Stomach smooth muscle (tissue), 2 donors: ENCODE measurements around the gene TMEM51.

ENCODE experiments used
- H3K27ac ChIP-seq: one replicate; pipeline ENCODE4 v1.7.0; 2013; ENCODE audit warnings: mild to moderate bottlenecking, low read length, inconsistent platforms
- H3K27me3 ChIP-seq, 2 donors: one replicate each; pipeline ENCODE4 v1.7.0; 2013; ENCODE audit warnings: low read length in 2 of 2; ENCODE audit not compliant: insufficient read depth in 2 of 2, control insufficient read depth in 1 of 2
- H3K36me3 ChIP-seq, 2 donors: one replicate each; pipeline ENCODE4 v1.7.0; 2013; ENCODE audit warnings: low read length in 2 of 2; ENCODE audit not compliant: control insufficient read depth in 2 of 2, insufficient read depth in 2 of 2
- H3K4me1 ChIP-seq: one replicate; pipeline ENCODE4 v1.7.0; 2013; ENCODE audit warnings: low read length; ENCODE audit not compliant: control insufficient read depth, insufficient read depth
- H3K4me3 ChIP-seq, 2 donors: one replicate each; pipeline ENCODE4 v1.7.0; 2013; ENCODE audit warnings: low read length in 2 of 2
- H3K9ac ChIP-seq, 2 donors: one replicate each; pipeline ENCODE4 v1.7.0; 2013; ENCODE audit warnings: low read length in 2 of 2, mild to moderate bottlenecking in 1 of 2
- H3K9me3 ChIP-seq, 2 donors: one replicate each; pipeline ENCODE4 v1.7.0; 2013; ENCODE audit warnings: low read length in 2 of 2; ENCODE audit not compliant: control insufficient read depth in 2 of 2
- donor health status: healthy.
- donor health status: Pancreatic carcinoma.

The TMEM51 gene

DNA sequence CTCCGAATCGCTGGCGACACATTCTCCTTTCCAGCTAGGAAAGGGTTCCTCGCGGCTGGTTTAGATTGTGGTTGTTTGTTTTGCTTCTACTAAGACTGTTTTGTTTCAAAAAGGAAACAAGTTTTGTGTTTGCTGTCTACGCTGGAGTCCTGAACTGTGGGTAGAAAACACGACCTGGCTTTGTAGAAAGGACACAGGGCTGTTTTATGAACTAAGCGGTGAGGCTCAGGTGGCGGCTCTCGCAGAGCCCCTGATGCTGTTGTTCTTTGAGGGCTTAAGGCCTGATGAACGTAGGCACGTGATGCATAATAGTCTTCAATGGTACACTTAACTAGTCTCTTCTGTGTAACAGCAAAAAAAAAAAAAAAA, 66.5 kb downstream of the TMEM51 start:
- Histone ChIP-seq H3K9me3 (no peaks in the 10 kb centered on the region), H3K27ac (no peak overlapping the region), H3K4me3 (no peak overlapping the region), H3K9ac (no peak overlapping the region), H3K27me3 (no peaks in the 10 kb centered on the region), H3K4me1 (peaks cover 20% of the 10 kb centered on the region), H3K36me3 (peaks cover 7 to 17% of the 10 kb centered on the region in 2 donors)

DNA sequence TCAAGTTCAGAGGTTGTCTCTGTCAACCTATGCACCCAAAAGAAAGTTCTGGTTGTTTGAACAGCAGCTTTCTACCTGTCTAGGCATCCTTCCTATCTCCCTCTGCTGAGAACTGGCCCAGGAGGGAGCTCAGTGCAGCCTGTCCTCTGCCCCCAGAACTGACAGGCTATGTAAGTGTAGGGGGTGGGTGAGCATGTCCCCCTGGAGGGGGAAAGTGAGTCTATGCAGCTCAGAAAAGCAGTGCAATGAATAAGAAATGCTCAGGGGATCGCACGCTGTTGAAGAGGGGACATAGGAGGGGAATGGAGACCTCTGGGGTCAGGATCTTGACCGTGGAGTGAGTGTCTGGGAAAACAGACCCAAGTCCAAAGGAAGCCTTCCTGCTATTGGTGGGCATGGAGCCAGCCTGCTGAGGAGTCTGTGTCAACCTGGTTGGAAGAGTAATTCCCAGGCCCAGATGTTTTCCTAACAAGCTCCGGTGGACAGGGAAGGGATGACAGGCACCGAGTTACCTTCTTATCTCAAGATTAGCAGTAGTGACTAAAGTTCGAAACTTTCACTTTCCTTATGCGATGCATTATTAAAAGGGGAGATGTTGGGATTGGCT, 67.4 kb downstream of the TMEM51 start:
- no peak overlapping the region for H3K9ac ChIP-seq
- no peaks in the 10 kb centered on the region for H3K27me3 ChIP-seq
- no peak overlapping the region for H3K4me3 ChIP-seq
- no peak overlapping the region for H3K27ac ChIP-seq
- peaks cover 13% of the 10 kb centered on the region for H3K4me1 ChIP-seq
- peaks cover 7 to 17% of the 10 kb centered on the region in 2 donors for H3K36me3 ChIP-seq
- H3K9me3 ChIP-seq: no peaks in the 10 kb centered on the region

- Histone ChIP-seq H3K27me3 (no peaks in the 10 kb centered on the region), H3K36me3 (peaks cover 7 to 17% of the 10 kb centered on the region in 2 donors), H3K9ac (no peak overlapping the region), H3K9me3 (no peaks in the 10 kb centered on the region), H3K27ac (no peak overlapping the region), H3K4me1 (peaks cover 15% of the 10 kb centered on the region), H3K4me3 (no peak overlapping the region)
Measured at GRCh38 chr1:15222653-15223303, 69.2 kb downstream of the TMEM51 start.

DNA sequence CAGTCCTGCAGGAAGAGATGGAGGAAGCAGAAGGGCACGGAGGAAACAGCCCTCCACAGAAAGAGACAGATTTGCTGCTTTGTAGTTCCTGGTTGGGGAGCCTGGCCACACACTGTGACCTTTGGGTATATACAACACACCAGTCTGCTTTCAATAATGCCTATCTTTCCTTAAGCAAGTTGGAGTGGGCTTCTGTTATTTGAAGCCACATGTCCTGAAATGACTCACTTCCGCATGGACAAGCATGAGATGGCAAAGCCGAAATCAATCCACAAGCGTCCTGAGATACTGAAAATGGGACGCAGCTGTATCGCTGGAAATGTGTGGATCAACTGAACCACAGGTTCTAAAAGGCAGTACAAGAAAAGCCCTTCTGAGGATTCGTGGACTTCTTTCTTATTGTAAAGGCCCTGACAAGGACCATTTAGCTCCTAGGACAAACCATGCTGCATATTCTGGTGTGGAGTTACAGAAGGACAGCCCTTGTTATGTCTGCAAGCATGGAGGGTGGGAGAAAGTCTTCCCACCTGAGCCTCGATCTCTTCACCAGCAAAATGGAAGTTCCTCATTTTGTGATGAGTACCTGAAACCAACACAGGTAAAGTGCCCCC, 70.8 kb downstream of the TMEM51 start:
- Histone ChIP-seq H3K27me3 (no peaks in the 10 kb centered on the region), H3K27ac (no peak overlapping the region), H3K9ac (no peak overlapping the region)

GRCh38 chr1:15224974-15225373, 71.4 kb downstream of the TMEM51 start:
- Histone ChIP-seq H3K36me3 (peaks cover 1 to 10% of the 10 kb centered on the region in 2 donors), H3K4me1 (peaks cover 10% of the 10 kb centered on the region), H3K27ac (no peak overlapping the region), H3K4me3 (no peak overlapping the region), H3K9ac (no peak overlapping the region), H3K9me3 (no peaks in the 10 kb centered on the region), H3K27me3 (no peaks in the 10 kb centered on the region)

More for the DNA sequence above, 70.8 kb downstream of the TMEM51 start:
- Histone ChIP-seq H3K36me3 (peaks cover 4 to 16% of the 10 kb centered on the region in 2 donors), H3K4me3 (no peak overlapping the region), H3K9me3 (no peaks in the 10 kb centered on the region), H3K4me1 (peaks cover 12% of the 10 kb centered on the region)

- H3K9ac ChIP-seq: no peak overlapping the region
- H3K27me3 ChIP-seq: no peaks in the 10 kb centered on the region
- H3K4me1 ChIP-seq: peaks cover 10% of the 10 kb centered on the region
- H3K4me3 ChIP-seq: no peak overlapping the region
- H3K27ac ChIP-seq: no peak overlapping the region
- H3K9me3 ChIP-seq: no peaks in the 10 kb centered on the region
- H3K36me3 ChIP-seq: peaks cover 0 to 8% of the 10 kb centered on the region in 2 donors
Measured at GRCh38 chr1:15225461-15225860, 71.9 kb downstream of the TMEM51 start.

- H3K4me3 ChIP-seq: no peak overlapping the region
- no peak overlapping the region for H3K9ac ChIP-seq
- H3K4me1 ChIP-seq: peaks cover 4% of the 10 kb centered on the region
- no peak overlapping the region for H3K27ac ChIP-seq
- peaks cover 0 to 3% of the 10 kb centered on the region in 2 donors for H3K36me3 ChIP-seq
- H3K9me3 ChIP-seq: no peaks in the 10 kb centered on the region
- no peaks in the 10 kb centered on the region for H3K27me3 ChIP-seq
Measured at GRCh38 chr1:15226388-15227255, 73.1 kb downstream of the TMEM51 start.

- no peak overlapping the region for H3K9ac ChIP-seq
Measured at GRCh38 chr1:15229707-15230131, 76.2 kb downstream of the TMEM51 start.

DNA sequence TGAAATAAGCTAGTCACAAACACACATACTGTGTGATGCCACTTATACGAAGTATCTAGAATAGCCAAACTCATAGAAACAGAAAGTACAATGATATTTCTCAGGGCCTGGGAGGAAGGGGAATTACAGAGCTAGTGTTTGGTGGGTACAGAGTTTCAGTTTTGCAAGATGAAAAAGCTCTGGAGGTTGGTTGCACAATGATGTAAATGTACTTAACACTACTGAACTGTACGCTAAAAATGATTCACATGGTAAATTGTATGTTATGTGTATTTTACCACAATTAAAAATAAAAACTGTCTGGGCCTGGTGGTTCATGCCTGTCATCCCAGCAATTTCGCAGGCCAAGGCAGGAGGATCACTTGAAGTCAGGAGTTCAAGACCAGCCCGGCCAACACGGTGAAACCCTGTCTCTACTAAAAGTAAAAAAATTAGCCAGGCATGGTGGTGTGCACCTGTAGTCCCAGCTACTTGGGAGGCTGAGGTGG, 78.2 kb downstream of the TMEM51 start:
- Histone ChIP-seq H3K4me1 (peaks cover 2% of the 10 kb centered on the region), H3K27me3 (no peaks in the 10 kb centered on the region), H3K27ac (no peak overlapping the region), H3K9ac (no peak overlapping the region), H3K4me3 (no peak overlapping the region), H3K36me3 (no peaks in the 10 kb centered on the region), H3K9me3 (no peaks in the 10 kb centered on the region)

More at GRCh38 chr1:15229707-15230131, 76.2 kb downstream of the TMEM51 start:
- Histone ChIP-seq H3K36me3 (no peaks in the 10 kb centered on the region), H3K4me1 (peaks cover 2% of the 10 kb centered on the region), H3K9me3 (no peaks in the 10 kb centered on the region), H3K4me3 (no peak overlapping the region), H3K27ac (no peak overlapping the region), H3K27me3 (no peaks in the 10 kb centered on the region)

- Histone ChIP-seq H3K27me3 (no peaks in the 10 kb centered on the region), H3K4me3 (no peak overlapping the region), H3K4me1 (no peaks in the 10 kb centered on the region), H3K9me3 (no peaks in the 10 kb centered on the region), H3K27ac (no peak overlapping the region), H3K9ac (no peak overlapping the region), H3K36me3 (no peaks in the 10 kb centered on the region)
Measured at GRCh38 chr1:15233689-15234088, 80.1 kb downstream of the TMEM51 start.
